GM12878 (cell line): ENCODE measurements around the gene TNFRSF14. TPM values are rescaled to one million over a fixed set of nuclear protein-coding genes. Genes with fewer than 3 reads are reported as not detected.
A peak's percentile ranks its signal among the peaks of the same experiment; 100 is the strongest.

Experiments
- ATAC-seq: fragments of 200-7000 bp; cut with Tn5 transposase; 3 replicates; pipeline ENCODE4 v1.9.1; 2020; ENCODE audit warnings: mild to moderate bottlenecking, moderate library complexity
- BruUV-seq: library from RNA; stranded (reverse); fragments of 400-500 nt; replicated peaks from 2 replicates; lab custom pipeline; 2021; lab: Mats Ljungman, UMichigan
- CTCF ChIA-PET: fragments of 300-600 bp; sonication (Branson Sonifier 250); formaldehyde crosslinking; extraction: SDS; loops from one replicate; lab custom pipeline; 2021; ENCODE audit warnings: inconsistent platforms; lab: Yijun Ruan, JAX
- POLR2A ChIA-PET: fragments of 350-600 bp; formaldehyde crosslinking; extraction: SDS; loops from one replicate; lab custom pipeline; 2021; ENCODE audit warnings: inconsistent platforms; lab: Charles Lee
- RAD21 ChIA-PET: fragments of 300-600 bp; sonication (Branson Sonifier 250); formaldehyde crosslinking; loops from one replicate; lab custom pipeline; 2023; ENCODE audit warnings: antibody characterized with exemption; ENCODE audit not compliant: unreplicated experiment; lab: Charles Lee
- SMC1A ChIA-PET: fragments of 300-600 bp; sonication (Branson Sonifier 250); formaldehyde crosslinking; loops from one replicate; lab custom pipeline; 2023; ENCODE audit not compliant: unreplicated experiment, uncharacterized antibody; lab: Charles Lee
- DNase-seq: peaks from one replicate; pipeline ENCODE4 v3.0.0-alpha.2; 2011; ENCODE audit warnings: low read depth, low spot score
- FAIRE-seq: peaks from 3 replicates; lab custom pipeline; 2011; peaks lifted over from hg19 to GRCh38; lab: Jason Lieb, UNC
- H2AFZ ChIP-seq: 2 replicates; pipeline ENCODE4 v1.6.0; 2011; ENCODE audit warnings: low read depth, low read length, control low read depth; ENCODE audit not compliant: control insufficient read depth
- H3K27ac ChIP-seq: 2 replicates; pipeline ENCODE4 v1.5.1; 2011; ENCODE audit warnings: control low read depth; ENCODE audit not compliant: control insufficient read depth, insufficient read depth
- H3K27me3 ChIP-seq, 2 experiments: replicated peaks in 1 of 2; 2 replicates each; pipeline versions ENCODE4 v1.6.0 to v1.6.1; 2011; ENCODE audit warnings: low read length in 1 of 2; ENCODE audit not compliant: control insufficient read depth in 2 of 2, insufficient read depth in 2 of 2
- H3K36me3 ChIP-seq, 2 experiments: 2 replicates each; pipeline ENCODE4 v1.5.1; 2011; ENCODE audit warnings: low read length in 1 of 2; ENCODE audit not compliant: control insufficient read depth in 2 of 2, insufficient read depth in 2 of 2
- H3K4me1 ChIP-seq: 2 replicates; pipeline ENCODE4 v1.6.1; 2011; ENCODE audit warnings: mild to moderate bottlenecking, low read length, moderate library complexity, mixed read lengths; ENCODE audit not compliant: control insufficient read depth, insufficient read depth
- H3K4me2 ChIP-seq: 2 replicates; pipeline ENCODE4 v1.6.0; 2011; ENCODE audit warnings: control low read depth; ENCODE audit not compliant: control insufficient read depth, insufficient read depth
- H3K4me3 ChIP-seq: fragments of 200-600 bp; sonication (generic); 2 replicates; pipeline ENCODE4 v1.5.1; 2016
- H3K79me2 ChIP-seq: 2 replicates; pipeline ENCODE4 v1.6.0; 2011; ENCODE audit warnings: low read length; ENCODE audit not compliant: control insufficient read depth, insufficient read depth
- H3K9ac ChIP-seq: 2 replicates; pipeline ENCODE4 v1.8.0; 2011; ENCODE audit warnings: low read length, control low read depth, mixed read lengths; ENCODE audit not compliant: control insufficient read depth, insufficient read depth
- H3K9me3 ChIP-seq: replicated peaks from 3 replicates; pipeline ENCODE4 v1.5.1; 2011; ENCODE audit warnings: mild to moderate bottlenecking, low read length; ENCODE audit not compliant: control insufficient read depth, insufficient read depth
- H4K20me1 ChIP-seq: 2 replicates; pipeline ENCODE4 v1.6.0; 2011; ENCODE audit not compliant: control insufficient read depth, insufficient read depth
- BCL11A ChIP-seq: IDR thresholded peaks from 2 replicates; pipeline ENCODE4 v1.6.1; 2011; ENCODE audit warnings: low read depth, low read length
- E4F1 ChIP-seq: fragments of 450-650 bp; IDR thresholded peaks from 2 replicates; pipeline ENCODE4 v1.6.1; 2018; ENCODE audit warnings: borderline replicate concordance, mild to moderate bottlenecking; ENCODE audit not compliant: partially characterized antibody
- STAT3 ChIP-seq: IDR thresholded peaks from 2 replicates; pipeline ENCODE4 v1.6.1; 2011; ENCODE audit warnings: low read depth, low read length, improper control_type of control experiment
- SUPT20H ChIP-seq: IDR thresholded peaks from 2 replicates; pipeline ENCODE4 v1.6.1; 2011; ENCODE audit warnings: low read depth, mild to moderate bottlenecking, low read length, moderate library complexity, borderline replicate concordance; ENCODE audit not compliant: control insufficient read depth
- TARDBP ChIP-seq: IDR thresholded peaks from 2 replicates; pipeline ENCODE4 v1.6.1; 2016; ENCODE audit warnings: borderline replicate concordance
- ZBTB4 ChIP-seq: fragments of 450-650 bp; formaldehyde crosslinking; IDR thresholded peaks from 2 replicates; pipeline ENCODE4 v1.4.0; 2022; ENCODE audit warnings: mild to moderate bottlenecking, moderate library complexity
- WGBS: methylation state at CpG from one replicate; pipeline ENCODE4 v1.1.6; 2016; ENCODE audit warnings: low lambda C conversion rate; ENCODE audit not compliant: insufficient replicate concordance, insufficient coverage; ENCODE audit errors: missing lambda C conversion rate; 5-methylcytosine and 5-hydroxymethylcytosine counted together
- in situ Hi-C: fragments of 300-500 bp; cut with MboI; formaldehyde crosslinking; loops from 9 replicates; pipeline ENCODE4 v1.14.3; 2018; ENCODE audit warnings: mixed read lengths
- intact Hi-C: fragments of 100-400 bp; cut with micrococcal nuclease; formaldehyde crosslinking; loops from one replicate; pipeline ENCODE4 v1.14.2; 2022; ENCODE audit not compliant: unreplicated experiment
- polyA plus RNA-seq, 11 experiments: library from polyadenylated mRNA; depleted of rRNA in 4 of 11; unstranded in 6 of 11; stranded (reverse) in 5 of 11; fragments of >200 nt; fragmentation: Nextera tagmentation in 4 of 11; fragmentation: Illumina TruSeq in 1 of 11; extraction: Ambion mirVana in 4 of 11; extraction: Trizol in 1 of 11; gene quantifications; 1 replicate in 1 of 11; 2 replicates in 10 of 11; pipeline versions ENCODE4 v1.2.1 to v1.2.3, GENCODE V29; 2011 to 2016; ENCODE audit warnings: inconsistent platforms in 2 of 11, missing spikeins in 2 of 11, low read depth in 1 of 11
- total RNA-seq, 4 experiments: library from RNA; depleted of rRNA in 3 of 4; stranded (reverse); fragments of >200 nt in 3 of 4; fragmentation: Illumina TruSeq in 1 of 4; extraction: Trizol in 1 of 4; gene quantifications; 2 replicates each; pipeline versions ENCODE4 v1.2.1 to v1.2.3, GENCODE V29; 2013 to 2021

Gene TNFRSF14
- total and polyA plus RNA-seq, 10 of the 15 experiments (the other 5 are each of a cell fraction or from before 2014, with no cell fraction given): 0.43 to 114 (median 41.5) TPM

GRCh38 chr1:2525572-2525919, 30.6 kb upstream of the TNFRSF14 start:
- TF ChIP-seq TARDBP (no peak), SUPT20H (no peak), BCL11A (no peak), STAT3 (no peak), ZBTB4 (CRISPR knock-in tag) (no peak), E4F1 (no peak)
- H3K9ac ChIP-seq: peak overlapping the region; percentile 72
- peak overlapping the region; percentile 85 for H3K4me2 ChIP-seq
- H3K36me3 ChIP-seq: peaks cover 5 to 9% of the 10 kb centered on the region in 2 experiments; a peak in 3 of 4 replicates
- peak overlapping the region; percentile 47 for H3K27ac ChIP-seq
- RAD21 ChIA-PET: interaction anchor here (0.8 to 5.9 kb wide), 12 partner anchors 15 to 331 kb away, joined by 3 to 86 read pairs (median 4); partner anchors contain the start of gene FAAP20
- 3% methylated on average over 16 of the region's 20 CpGs for WGBS
- H3K4me1 ChIP-seq: peaks cover 25% of the 10 kb centered on the region
- no TSS peak for BruUV-seq
- ATAC-seq (no peak), FAIRE-seq (no peak), DNase-seq (no peak)
- no peaks in the 10 kb centered on the region for H3K9me3 ChIP-seq
- H3K79me2 ChIP-seq: peaks cover 36% of the 10 kb centered on the region
- intact Hi-C loops (loop anchor here (2.0 kb wide), 1 partner anchor 111 kb away; no protein-coding TSS in a partner anchor), in situ Hi-C loops (loop anchor here (10.0 kb wide), 1 partner anchor 321 kb away; no protein-coding TSS in a partner anchor)
- H2AFZ ChIP-seq: no peak overlapping the region
- peaks cover 3% of the 10 kb centered on the region; the same call in 1 of the 2 replicates for H4K20me1 ChIP-seq
- CTCF ChIA-PET: interaction anchor here (1.0 to 3.8 kb wide), 8 partner anchors 14 to 110 kb away, joined by 3 to 28 read pairs (median 4); partner anchors contain the start of gene TNFRSF14
- POLR2A ChIA-PET: interaction anchor here (1.0 to 3.7 kb wide), 8 partner anchors 16 to 113 kb away, joined by 3 to 22 read pairs (median 7); partner anchors contain the start of gene PEX10
- SMC1A ChIA-PET: interaction anchor here (1.1 to 1.9 kb wide), 3 partner anchors 21 to 110 kb away, joined by 3 to 15 read pairs (median 5); no protein-coding TSS in a partner anchor
- peak overlapping the region; percentile 98 for H3K4me3 ChIP-seq
- peaks cover under 1 to 9% of the 10 kb centered on the region in 2 experiments; a peak in 2 of 4 replicates for H3K27me3 ChIP-seq
